Measurements from ENCODE around the gene ZNF490.

DNA sequence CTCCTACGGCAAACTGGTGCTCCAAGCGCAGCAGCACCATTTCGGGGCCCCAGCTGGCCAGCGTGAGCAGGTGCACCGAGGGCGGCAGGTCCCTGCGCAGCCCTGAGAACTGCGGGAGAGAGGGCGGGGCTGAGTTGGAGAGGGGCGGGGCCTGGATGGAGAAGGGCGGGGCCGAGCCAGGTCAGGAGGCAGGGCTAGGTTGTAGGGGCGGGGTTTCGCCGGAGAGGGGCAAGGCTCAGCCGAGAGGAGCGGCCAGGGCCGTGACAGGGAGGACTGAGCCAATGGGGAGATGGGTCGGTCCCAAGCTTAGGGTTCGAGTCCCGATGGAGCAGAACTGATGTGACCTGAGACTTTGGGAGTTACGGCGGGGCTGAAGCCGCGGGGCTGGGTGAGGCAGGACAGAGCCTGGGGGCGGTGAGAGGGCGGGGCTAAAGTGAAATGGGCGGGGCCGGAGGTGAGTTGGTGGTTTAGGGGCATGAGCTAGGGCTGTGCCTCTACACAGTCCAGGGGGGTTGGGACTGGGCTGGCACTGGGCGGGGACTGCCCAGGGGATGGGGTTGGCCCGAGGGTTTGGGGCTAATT lies 37.0 kb upstream of the ZNF490 start:
- TF ChIP-seq, protein P1, sequence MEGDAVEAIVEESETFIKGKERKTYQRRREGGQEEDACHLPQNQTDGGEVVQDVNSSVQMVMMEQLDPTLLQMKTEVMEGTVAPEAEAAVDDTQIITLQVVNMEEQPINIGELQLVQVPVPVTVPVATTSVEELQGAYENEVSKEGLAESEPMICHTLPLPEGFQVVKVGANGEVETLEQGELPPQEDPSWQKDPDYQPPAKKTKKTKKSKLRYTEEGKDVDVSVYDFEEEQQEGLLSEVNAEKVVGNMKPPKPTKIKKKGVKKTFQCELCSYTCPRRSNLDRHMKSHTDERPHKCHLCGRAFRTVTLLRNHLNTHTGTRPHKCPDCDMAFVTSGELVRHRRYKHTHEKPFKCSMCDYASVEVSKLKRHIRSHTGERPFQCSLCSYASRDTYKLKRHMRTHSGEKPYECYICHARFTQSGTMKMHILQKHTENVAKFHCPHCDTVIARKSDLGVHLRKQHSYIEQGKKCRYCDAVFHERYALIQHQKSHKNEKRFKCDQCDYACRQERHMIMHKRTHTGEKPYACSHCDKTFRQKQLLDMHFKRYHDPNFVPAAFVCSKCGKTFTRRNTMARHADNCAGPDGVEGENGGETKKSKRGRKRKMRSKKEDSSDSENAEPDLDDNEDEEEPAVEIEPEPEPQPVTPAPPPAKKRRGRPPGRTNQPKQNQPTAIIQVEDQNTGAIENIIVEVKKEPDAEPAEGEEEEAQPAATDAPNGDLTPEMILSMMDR (conservative IDR thresholded peaks at IDR 0.05; ENCODE audit: low read depth, low read length) = no peak
- TF ChIP-seq POLR2A (IDR thresholded peaks at IDR 0.05; ENCODE audit: low read depth, low read length) = no peak
- TF ChIP-seq ELK1 (IDR thresholded peaks at IDR 0.05; ENCODE audit: borderline replicate concordance, low read depth, low read length) = no peak
